GM18873 (cell line): ENCODE results near the gene CDC42EP5.
"Not testable (repeated sequence)": the region's sequence is repeated elsewhere in the genome, so short reads cannot be mapped to it uniquely, and the experiment has no call there.

Experiments
- ATAC-seq: cut with Tn5 transposase; IDR thresholded peaks from one replicate; pipeline ENCODE4 v1.9.1; 2021; ENCODE audit warnings: mild to moderate bottlenecking, moderate library complexity, moderate number of reproducible peaks; ENCODE audit not compliant: unreplicated experiment, low FRiP score

Gene CDC42EP5

GRCh38 chr19:54473071-54473891 lies at the start of gene CDC42EP5:
Gene CDC42EP5, minus strand, starts transcription at chr19:54473296. Its CDS starts 7,749 bp downstream, at chr19:54465547.
- no peak for ATAC-seq

- no peak for ATAC-seq
These were observed 48.9 kb upstream of the CDC42EP5 start for GRCh38 chr19:54521860-54522513.

GRCh38 chr19:54521022-54521859 lies 48.1 kb upstream of the CDC42EP5 start:
- no peak for ATAC-seq

- peak; percentile 40 for ATAC-seq
These were observed 45.7 kb upstream of the CDC42EP5 start for GRCh38 chr19:54518844-54519243.

GRCh38 chr19:54517483-54517882 lies 44.4 kb upstream of the CDC42EP5 start:
- ATAC-seq: no peak

- no peak for ATAC-seq
These were observed 42.1 kb upstream of the CDC42EP5 start for GRCh38 chr19:54515156-54515555.

GRCh38 chr19:54509200-54509940 lies 36.3 kb upstream of the CDC42EP5 start:
- not testable (repeated sequence) for ATAC-seq

- not testable (repeated sequence) for ATAC-seq
These were observed 35.4 kb upstream of the CDC42EP5 start for GRCh38 chr19:54508487-54508886.

- no peak for ATAC-seq
These were observed 34.7 kb upstream of the CDC42EP5 start for GRCh38 chr19:54507824-54508223.

- not testable (repeated sequence) for ATAC-seq
These were observed 34.1 kb upstream of the CDC42EP5 start for GRCh38 chr19:54507038-54507717.

GRCh38 chr19:54506079-54506478 lies 33.0 kb upstream of the CDC42EP5 start:
- ATAC-seq: no peak

- not testable (repeated sequence) for ATAC-seq
These were observed 32.4 kb upstream of the CDC42EP5 start for GRCh38 chr19:54505542-54505941.

GRCh38 chr19:54502518-54503048 lies 29.5 kb upstream of the CDC42EP5 start, which contains the start of gene LAIR2:
Gene LAIR2, plus strand, starts transcription at chr19:54502831. Its CDS starts 88 bp downstream, at chr19:54502919.
- no peak for ATAC-seq

- not testable (repeated sequence) for ATAC-seq
These were observed 25.3 kb upstream of the CDC42EP5 start for GRCh38 chr19:54498451-54498772.

GRCh38 chr19:54497747-54498450 lies 24.8 kb upstream of the CDC42EP5 start:
- not testable (repeated sequence) for ATAC-seq

GRCh38 chr19:54495284-54495683 lies 22.2 kb upstream of the CDC42EP5 start:
- not testable (repeated sequence) for ATAC-seq

- no peak for ATAC-seq
These were observed 21.0 kb upstream of the CDC42EP5 start for GRCh38 chr19:54493967-54494585.

GRCh38 chr19:54493056-54493455 lies 20.0 kb upstream of the CDC42EP5 start:
- not testable (repeated sequence) for ATAC-seq
